Measurements from ENCODE around the gene ZNF622. TPM values are rescaled to one million over a fixed set of nuclear protein-coding genes. Genes with fewer than 3 reads are reported as not detected.
"Not testable (repeated sequence)": the region's sequence is repeated elsewhere in the genome, so short reads cannot be mapped to it uniquely, and the experiment has no call there.

ZNF622 gene
- total RNA-seq, 1 donor from 2014 or later = 40.0 TPM

GRCh38 chr5:16446993-16447392, 18.6 kb downstream of the ZNF622 start:
- Mint-ChIP-seq H3K27me3 (ENCODE audit: unreplicated experiment) (no peaks in the 10 kb centered on the region), H3K36me3 (ENCODE audit: unreplicated experiment) (no peaks in the 10 kb centered on the region), H3K4me1 (ENCODE audit: low read depth, unreplicated experiment) (peaks cover 7% of the 10 kb centered on the region), H3K4me3 (ENCODE audit: unreplicated experiment) (no peak overlapping the region), H3K27ac (ENCODE audit: unreplicated experiment) (no peak overlapping the region), H3K9me3 (ENCODE audit: unreplicated experiment) (no peaks in the 10 kb centered on the region)
- TF ChIP-seq CTCF (IDR thresholded peaks at IDR 0.05; ENCODE audit: partially characterized antibody, unreplicated experiment) = no peak
- no peak for DNase-seq

GRCh38 chr5:16437977-16438376, 27.6 kb downstream of the ZNF622 start:
- Mint-ChIP-seq H3K27me3 (ENCODE audit: unreplicated experiment) (peaks cover 5% of the 10 kb centered on the region), H3K27ac (ENCODE audit: unreplicated experiment) (no peak overlapping the region), H3K9me3 (ENCODE audit: unreplicated experiment) (peaks cover 4% of the 10 kb centered on the region), H3K4me1 (ENCODE audit: low read depth, unreplicated experiment) (peaks cover 11% of the 10 kb centered on the region), H3K36me3 (ENCODE audit: unreplicated experiment) (no peaks in the 10 kb centered on the region), H3K4me3 (ENCODE audit: unreplicated experiment) (no peak overlapping the region)
- no peak for DNase-seq
- TF ChIP-seq CTCF (IDR thresholded peaks at IDR 0.05; ENCODE audit: partially characterized antibody, unreplicated experiment) = no peak

- not testable (repeated sequence) for H3K36me3 Mint-ChIP-seq (ENCODE audit: unreplicated experiment)
Measured at GRCh38 chr5:16436065-16436682, 29.4 kb downstream of the ZNF622 start.

GRCh38 chr5:16431490-16431889, 34.1 kb downstream of the ZNF622 start:
- Mint-ChIP-seq H3K9me3 (ENCODE audit: unreplicated experiment) (peaks cover 3% of the 10 kb centered on the region), H3K27me3 (ENCODE audit: unreplicated experiment) (peaks cover 7% of the 10 kb centered on the region), H3K4me1 (ENCODE audit: low read depth, unreplicated experiment) (peaks cover 28% of the 10 kb centered on the region), H3K4me3 (ENCODE audit: unreplicated experiment) (peak overlapping the region; percentile 3), H3K27ac (ENCODE audit: unreplicated experiment) (peak overlapping the region; percentile 48), H3K36me3 (ENCODE audit: unreplicated experiment) (no peaks in the 10 kb centered on the region)
- TF ChIP-seq CTCF (IDR thresholded peaks at IDR 0.05; ENCODE audit: partially characterized antibody, unreplicated experiment) = no peak
- DNase-seq = peak; percentile 27

More at GRCh38 chr5:16436065-16436682, 29.4 kb downstream of the ZNF622 start:
- not testable (repeated sequence) for H3K9me3 Mint-ChIP-seq (ENCODE audit: unreplicated experiment); H3K27ac Mint-ChIP-seq (ENCODE audit: unreplicated experiment); H3K4me3 Mint-ChIP-seq (ENCODE audit: unreplicated experiment); DNase-seq; H3K27me3 Mint-ChIP-seq (ENCODE audit: unreplicated experiment)
- H3K4me1 Mint-ChIP-seq (ENCODE audit: low read depth, unreplicated experiment) = peaks cover 20% of the 10 kb centered on the region

- peaks cover 5% of the 10 kb centered on the region for H3K27me3 Mint-ChIP-seq (ENCODE audit: unreplicated experiment)
- DNase-seq = no peak
- H3K4me1 Mint-ChIP-seq (ENCODE audit: low read depth, unreplicated experiment) = peaks cover 28% of the 10 kb centered on the region
- H3K27ac Mint-ChIP-seq (ENCODE audit: unreplicated experiment) = no peak overlapping the region
- H3K9me3 Mint-ChIP-seq (ENCODE audit: unreplicated experiment) = peaks cover 3% of the 10 kb centered on the region
- TF ChIP-seq CTCF (IDR thresholded peaks at IDR 0.05; ENCODE audit: partially characterized antibody, unreplicated experiment) = no peak
- no peaks in the 10 kb centered on the region for H3K36me3 Mint-ChIP-seq (ENCODE audit: unreplicated experiment)
- H3K4me3 Mint-ChIP-seq (ENCODE audit: unreplicated experiment) = no peak overlapping the region
Measured at GRCh38 chr5:16430349-16431089, 35.1 kb downstream of the ZNF622 start.
